ENCODE results near the gene ZNF420.
"Not testable (repeated sequence)": the region's sequence is repeated elsewhere in the genome, so short reads cannot be mapped to it uniquely, and the experiment has no call there.

The ZNF420 gene

DNA sequence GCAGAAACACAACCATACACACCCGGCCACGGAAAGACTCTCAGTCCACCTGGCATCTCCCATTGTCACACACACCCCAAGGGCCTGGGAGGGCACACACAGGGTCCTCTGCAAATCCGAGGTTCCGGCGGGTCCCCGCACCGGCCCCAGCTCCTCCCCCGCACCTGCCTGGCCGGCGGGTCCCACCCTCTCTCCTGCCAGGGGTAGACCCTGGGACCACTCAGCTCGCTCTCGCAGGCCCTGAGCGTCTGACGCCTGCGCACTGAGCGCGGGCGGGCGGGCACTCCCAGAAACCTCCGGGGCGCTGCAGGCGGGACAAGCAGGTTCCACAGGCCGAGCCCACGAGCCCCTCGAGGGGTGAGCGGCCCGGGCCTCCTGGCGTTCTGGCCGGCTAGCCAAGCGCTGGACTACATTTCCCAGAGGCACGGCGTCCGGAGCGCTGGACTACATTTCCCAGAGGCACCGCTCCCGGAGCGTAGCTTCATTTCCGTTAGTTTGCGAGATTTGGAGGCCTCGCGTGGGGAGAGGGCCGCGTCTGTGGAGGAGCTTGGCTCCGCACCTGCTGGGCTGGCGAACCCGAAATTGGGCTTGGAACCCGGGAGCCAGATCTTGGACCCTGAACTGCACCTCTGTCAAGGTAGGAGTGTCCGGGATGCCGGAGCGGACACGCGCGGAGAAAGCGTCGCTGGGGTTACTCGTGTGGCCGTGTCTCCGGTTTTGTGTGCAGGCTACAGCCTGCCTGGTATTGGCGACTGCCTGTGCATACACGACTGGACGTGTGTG, at the start of gene ZNF420:
Gene ZNF420, plus strand, starts transcription at position 500 of the 783 bp plus-strand sequence. CDS start 10,686 bp downstream, outside the sequence.
- TF ChIP-seq, protein P1, sequence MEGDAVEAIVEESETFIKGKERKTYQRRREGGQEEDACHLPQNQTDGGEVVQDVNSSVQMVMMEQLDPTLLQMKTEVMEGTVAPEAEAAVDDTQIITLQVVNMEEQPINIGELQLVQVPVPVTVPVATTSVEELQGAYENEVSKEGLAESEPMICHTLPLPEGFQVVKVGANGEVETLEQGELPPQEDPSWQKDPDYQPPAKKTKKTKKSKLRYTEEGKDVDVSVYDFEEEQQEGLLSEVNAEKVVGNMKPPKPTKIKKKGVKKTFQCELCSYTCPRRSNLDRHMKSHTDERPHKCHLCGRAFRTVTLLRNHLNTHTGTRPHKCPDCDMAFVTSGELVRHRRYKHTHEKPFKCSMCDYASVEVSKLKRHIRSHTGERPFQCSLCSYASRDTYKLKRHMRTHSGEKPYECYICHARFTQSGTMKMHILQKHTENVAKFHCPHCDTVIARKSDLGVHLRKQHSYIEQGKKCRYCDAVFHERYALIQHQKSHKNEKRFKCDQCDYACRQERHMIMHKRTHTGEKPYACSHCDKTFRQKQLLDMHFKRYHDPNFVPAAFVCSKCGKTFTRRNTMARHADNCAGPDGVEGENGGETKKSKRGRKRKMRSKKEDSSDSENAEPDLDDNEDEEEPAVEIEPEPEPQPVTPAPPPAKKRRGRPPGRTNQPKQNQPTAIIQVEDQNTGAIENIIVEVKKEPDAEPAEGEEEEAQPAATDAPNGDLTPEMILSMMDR (IDR thresholded peaks at IDR 0.05; ENCODE audit: extremely low read depth, insufficient read depth, missing control alignments): no peak
- in situ Hi-C loops (cut with MboI; ENCODE audit: low pct_unique_long_range_greater_than_20kb, low sequenced_read_pairs, unreplicated experiment): no loop called here
- peak; percentile 88 for DNase-seq (ENCODE audit: low spot score)

DNA sequence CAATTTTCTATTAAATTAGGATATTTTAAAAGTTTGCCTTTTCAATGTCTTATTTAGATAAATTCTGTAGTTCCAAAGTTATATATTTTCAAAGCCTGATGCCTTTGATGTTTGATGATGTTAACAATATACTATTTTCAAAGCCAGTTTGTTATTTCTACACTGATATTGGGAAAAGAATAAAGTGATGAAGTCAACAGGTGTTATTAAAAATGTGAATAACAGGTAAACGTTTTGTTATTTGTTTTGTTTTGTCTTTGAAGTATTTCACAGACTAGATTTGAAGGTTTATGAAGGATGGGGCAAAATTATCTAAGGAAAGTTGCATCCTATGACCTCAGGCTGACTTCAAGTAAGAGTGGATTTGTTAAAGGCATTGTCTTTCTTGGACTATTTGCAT, 33.1 kb upstream of the ZNF420 start:
- no peak for DNase-seq (ENCODE audit: low spot score)
- TF ChIP-seq, protein P1 (IDR thresholded peaks at IDR 0.05; ENCODE audit: extremely low read depth, insufficient read depth, missing control alignments): no peak
- in situ Hi-C loops (cut with MboI; ENCODE audit: low pct_unique_long_range_greater_than_20kb, low sequenced_read_pairs, unreplicated experiment): no loop called here

DNA sequence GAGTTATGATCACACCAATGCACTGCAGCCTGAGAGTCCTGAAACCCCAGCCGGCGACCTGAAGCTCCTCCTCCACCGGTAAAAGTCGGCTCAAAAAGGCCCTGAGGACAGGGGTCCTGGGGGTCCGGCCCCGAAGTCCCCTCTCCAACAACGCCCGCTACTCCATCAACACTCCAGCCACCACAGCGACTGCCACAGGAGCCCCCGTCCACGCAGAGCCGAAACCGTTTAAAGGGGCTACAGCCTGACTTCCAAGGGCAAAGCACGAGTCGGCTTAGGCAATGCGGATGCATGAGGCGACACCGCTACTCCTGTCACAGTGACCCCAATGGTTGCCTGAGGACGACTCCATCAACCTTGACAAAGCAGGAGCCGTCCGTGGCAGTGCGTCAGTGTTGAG, 22.9 kb upstream of the ZNF420 start:
- in situ Hi-C loops (cut with MboI; ENCODE audit: low pct_unique_long_range_greater_than_20kb, low sequenced_read_pairs, unreplicated experiment): no loop called here
- TF ChIP-seq, protein P1 (IDR thresholded peaks at IDR 0.05; ENCODE audit: extremely low read depth, insufficient read depth, missing control alignments): no peak

DNA sequence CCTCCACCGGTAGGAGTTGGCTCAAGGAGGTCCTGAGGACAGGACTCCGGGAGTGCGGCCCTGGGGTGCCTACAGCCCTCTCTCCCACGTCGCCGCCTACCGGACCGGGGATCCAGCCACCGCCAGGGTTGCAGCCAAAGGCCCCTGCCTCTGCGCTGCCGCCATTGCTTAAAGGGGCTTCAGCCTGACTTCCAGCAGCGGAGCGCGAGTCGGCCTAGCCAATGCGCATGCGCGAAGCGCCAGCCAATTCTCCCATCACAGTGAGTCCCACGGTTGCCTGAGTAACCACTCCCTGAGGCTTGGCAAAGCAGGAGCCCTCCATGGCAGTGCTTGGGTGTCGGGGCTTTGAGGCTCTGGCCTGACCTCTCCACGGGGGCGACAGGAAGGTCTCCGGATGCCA, 21.5 kb upstream of the ZNF420 start:
- in situ Hi-C loops (cut with MboI; ENCODE audit: low pct_unique_long_range_greater_than_20kb, low sequenced_read_pairs, unreplicated experiment): no loop called here
- no peak for DNase-seq (ENCODE audit: low spot score)
- TF ChIP-seq, protein P1 (IDR thresholded peaks at IDR 0.05; ENCODE audit: extremely low read depth, insufficient read depth, missing control alignments): no peak

More for the DNA sequence above, 22.9 kb upstream of the ZNF420 start:
- no peak for DNase-seq (ENCODE audit: low spot score)

DNA sequence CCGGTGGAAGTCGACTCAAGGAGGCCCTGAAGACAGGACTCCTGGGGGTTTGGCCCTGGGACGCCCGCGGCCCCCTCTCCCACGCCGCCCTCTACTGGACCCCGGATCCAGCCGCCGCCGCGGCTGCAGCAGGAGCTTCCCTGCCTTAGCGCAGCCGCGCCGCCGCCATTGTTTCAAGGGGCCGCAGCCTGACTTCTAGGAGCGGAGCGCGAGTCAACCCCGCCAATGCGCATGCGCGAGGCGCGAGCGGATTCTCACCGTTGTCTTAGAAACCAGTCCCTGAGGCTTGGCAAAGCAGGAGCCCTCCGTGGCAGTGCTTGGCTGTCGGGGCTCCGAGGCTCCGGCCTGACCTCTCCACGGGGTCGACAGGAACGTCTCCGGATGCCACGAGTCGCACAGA, 19.1 kb upstream of the ZNF420 start:
- TF ChIP-seq, protein P1 (IDR thresholded peaks at IDR 0.05; ENCODE audit: extremely low read depth, insufficient read depth, missing control alignments): no peak
- in situ Hi-C loops (cut with MboI; ENCODE audit: low pct_unique_long_range_greater_than_20kb, low sequenced_read_pairs, unreplicated experiment): no loop called here
- DNase-seq (ENCODE audit: low spot score): no peak

DNA sequence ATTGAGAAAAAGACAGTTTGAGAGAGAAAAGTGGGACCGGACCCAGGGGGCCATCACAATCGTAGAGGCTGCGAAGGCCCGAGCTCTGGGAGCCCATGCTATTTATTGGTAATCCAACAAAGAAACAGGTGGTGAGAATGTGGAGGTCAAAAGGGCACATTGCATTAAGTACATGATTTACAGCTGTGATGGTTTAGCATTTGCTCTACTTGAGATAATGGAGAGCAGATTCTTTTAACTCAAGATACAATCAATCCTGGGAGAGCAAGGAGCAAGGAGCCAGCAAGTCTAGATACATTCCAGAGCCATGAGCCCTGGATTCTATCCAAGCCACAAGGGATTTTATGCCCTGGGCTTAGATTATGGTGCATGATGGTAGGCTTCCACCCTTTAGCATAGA, 13.3 kb upstream of the ZNF420 start:
- DNase-seq (ENCODE audit: low spot score); in situ Hi-C loops (cut with MboI; ENCODE audit: low pct_unique_long_range_greater_than_20kb, low sequenced_read_pairs, unreplicated experiment): not testable (repeated sequence)

DNA sequence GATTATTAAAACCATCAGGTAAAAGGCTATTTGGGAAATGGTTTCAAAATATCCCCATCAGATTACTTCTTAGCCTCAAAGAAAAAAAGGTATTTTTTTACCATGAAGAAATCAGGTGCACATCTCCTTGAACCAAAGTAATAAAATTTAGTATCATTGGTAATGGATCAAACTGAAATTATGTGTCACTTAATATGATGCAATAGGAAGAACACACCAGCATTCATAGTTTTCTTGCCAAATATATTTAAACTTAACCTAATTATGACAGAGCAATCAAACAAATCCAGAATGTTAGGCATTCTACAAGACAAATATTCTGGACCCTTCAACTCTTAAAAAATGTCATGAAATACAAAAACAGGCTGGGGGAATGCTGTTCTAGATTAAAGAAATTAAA, 4.1 kb upstream of the ZNF420 start:
- DNase-seq (ENCODE audit: low spot score): no peak
- TF ChIP-seq, protein P1 (IDR thresholded peaks at IDR 0.05; ENCODE audit: extremely low read depth, insufficient read depth, missing control alignments): no peak
- in situ Hi-C loops (cut with MboI; ENCODE audit: low pct_unique_long_range_greater_than_20kb, low sequenced_read_pairs, unreplicated experiment): no loop called here

Measured in GM13977 (cell line).